Endothelial cell of umbilical vein (primary cell): ENCODE results near the gene CHGA. TPM values are rescaled to one million over a fixed set of nuclear protein-coding genes. Genes with fewer than 3 reads are reported as not detected.

ENCODE experiments used
- BruUV-seq: library from RNA; stranded (reverse); fragments of 400-500 nt; replicated peaks from 2 replicates; lab custom pipeline; 2021; lab: Mats Ljungman, UMichigan
- CTCF ChIA-PET: fragments of 300-600, 350-600 bp; sonication (Branson Sonifier 250); formaldehyde crosslinking; loops from one replicate; lab custom pipeline; 2021; ENCODE audit warnings: antibody characterized with exemption, inconsistent platforms; lab: Charles Lee
- POLR2A ChIA-PET: fragments of 300-600, 350-600 bp; sonication (Branson Sonifier 250); formaldehyde crosslinking; loops from one replicate; lab custom pipeline; 2021; ENCODE audit warnings: antibody characterized with exemption, inconsistent platforms; lab: Charles Lee
- DNase-seq: peaks from one replicate; pipeline ENCODE4 v3.0.0-alpha.2; 2011; ENCODE audit warnings: low read depth, low spot score
- FAIRE-seq: peaks from 2 replicates; lab custom pipeline; 2011; peaks lifted over from hg19 to GRCh38; lab: Jason Lieb, UNC
- H2AFZ ChIP-seq: 2 replicates; pipeline ENCODE4 v1.6.0; 2012; ENCODE audit warnings: low read depth, low read length, control low read depth, inconsistent platforms
- H3K27ac ChIP-seq: 2 replicates; pipeline ENCODE4 v1.5.1; 2011; ENCODE audit warnings: low read depth, mild to moderate bottlenecking, control low read depth, low read length, moderate library complexity; ENCODE audit not compliant: insufficient read depth
- H3K27me3 ChIP-seq, 2 experiments: 2 replicates each; pipeline versions ENCODE4 v1.6.0 to v1.6.1; 2011; ENCODE audit warnings: low read length in 2 of 2, mixed read lengths in 1 of 2; ENCODE audit not compliant: control insufficient read depth in 2 of 2, insufficient read depth in 2 of 2
- H3K36me3 ChIP-seq, 2 experiments: 2 replicates in 1 of 2; 3 replicates in 1 of 2; pipeline ENCODE4 v1.5.1; 2011; ENCODE audit warnings: low read length in 2 of 2, mild to moderate bottlenecking in 1 of 2, moderate library complexity in 1 of 2; ENCODE audit not compliant: control insufficient read depth in 2 of 2, insufficient read depth in 2 of 2; ENCODE audit errors: extremely low read depth in 1 of 2
- H3K4me1 ChIP-seq: 3 replicates; pipeline ENCODE4 v1.5.1; 2011; ENCODE audit warnings: mild to moderate bottlenecking, low read length; ENCODE audit not compliant: control insufficient read depth, insufficient read depth; ENCODE audit errors: extremely low read depth
- H3K4me2 ChIP-seq: 2 replicates; pipeline ENCODE4 v1.6.1; 2011; ENCODE audit warnings: low read length, control low read depth, mixed read lengths; ENCODE audit not compliant: insufficient read depth
- H3K4me3 ChIP-seq, 3 experiments: fragments of 200-600 bp in 1 of 3; sonication (generic), shearing (Covaris generic) in 1 of 3; replicated peaks in 1 of 3; 2 replicates each; pipeline ENCODE4 v1.5.1; 2011 to 2016; ENCODE audit warnings: control low read depth in 3 of 3, low read length in 3 of 3, mild to moderate bottlenecking in 2 of 3, inconsistent platforms in 1 of 3, low read depth in 1 of 3, moderate library complexity in 1 of 3; ENCODE audit not compliant: insufficient read depth in 1 of 3
- H3K79me2 ChIP-seq: 2 replicates; pipeline ENCODE4 v1.6.0; 2012; ENCODE audit warnings: low read length, inconsistent platforms; ENCODE audit not compliant: control insufficient read depth, insufficient read depth
- H3K9ac ChIP-seq: replicated peaks from 2 replicates; pipeline ENCODE3; 2011; ENCODE audit warnings: low read length, control low read depth; ENCODE audit not compliant: insufficient read depth; ENCODE audit errors: extremely low read depth
- H3K9me1 ChIP-seq: replicated peaks from 3 replicates; pipeline ENCODE4 v1.6.0; 2011; ENCODE audit warnings: mild to moderate bottlenecking, low read length; ENCODE audit not compliant: control insufficient read depth, insufficient read depth; ENCODE audit errors: extremely low read depth
- H3K9me3 ChIP-seq: replicated peaks from 2 replicates; pipeline ENCODE4 v1.5.1; 2012; ENCODE audit warnings: low read length, inconsistent platforms; ENCODE audit not compliant: control insufficient read depth, insufficient read depth
- H4K20me1 ChIP-seq: replicated peaks from 2 replicates; pipeline ENCODE3; 2011; ENCODE audit warnings: mild to moderate bottlenecking, low read length; ENCODE audit not compliant: control insufficient read depth, insufficient read depth; ENCODE audit errors: extremely low read depth
- CTCF ChIP-seq, 2 donors: IDR thresholded peaks; 1 replicate in 1 of 2; 2 replicates in 1 of 2; pipeline ENCODE4 v1.5.1; 2011; ENCODE audit warnings: low read length in 2 of 2, mild to moderate bottlenecking in 2 of 2, moderate library complexity in 2 of 2, control low read depth in 1 of 2, inconsistent platforms in 1 of 2, low read depth in 1 of 2; ENCODE audit not compliant: insufficient read depth in 1 of 2; ENCODE audit errors: extremely low read depth in 1 of 2
- EZH2 ChIP-seq: IDR thresholded peaks from 2 replicates; pipeline ENCODE4 v1.6.1; 2012; ENCODE audit warnings: borderline replicate concordance, low read depth, mild to moderate bottlenecking, moderate library complexity, low read length, inconsistent platforms; ENCODE audit not compliant: severe bottlenecking
- POLR2A ChIP-seq: IDR thresholded peaks from 2 replicates; pipeline ENCODE4 v1.6.1; 2012; ENCODE audit warnings: low read depth, mild to moderate bottlenecking, control low read depth, low read length
- dilution Hi-C: fragments of 300-500 bp; cut with MboI; formaldehyde crosslinking; loops from one replicate; pipeline ENCODE4 v1.15.0; 2019; ENCODE audit warnings: low sequenced_read_pairs; ENCODE audit not compliant: extremely low pct_ligation_motif_present
- intact Hi-C: fragments of 100-400 bp; cut with micrococcal nuclease; formaldehyde crosslinking; loops from one replicate; pipeline ENCODE4 v1.10.0; 2022
- polyA plus RNA-seq, 4 experiments: library from polyadenylated mRNA; depleted of rRNA in 3 of 4; stranded (reverse) in 3 of 4; unstranded in 1 of 4; fragments of >200 nt; gene quantifications; 2 replicates each; pipeline versions ENCODE4 v1.2.1 to v1.2.3, GENCODE V29; 2011 to 2012; ENCODE audit warnings: missing spikeins in 1 of 4
- total RNA-seq: library from RNA; stranded (reverse); gene quantifications from 2 replicates; pipeline ENCODE4 v1.2.3, GENCODE V29; 2021

CHGA gene
- total and polyA plus RNA-seq, 2 donors (not counting 3 experiments of a cell fraction or from before 2014, with no cell fraction given), result not detected

- Histone ChIP-seq H3K4me1 (peaks cover 5% of the 10 kb centered on the region), H2AFZ (no peak overlapping the region), H3K4me2 (no peak overlapping the region), H3K9me1 (no peaks in the 10 kb centered on the region), H3K9ac (no peak overlapping the region), H3K27me3 (no peaks in the 10 kb centered on the region), H3K36me3 (no peaks in the 10 kb centered on the region), H3K4me3 (no peak overlapping the region), H3K9me3 (no peaks in the 10 kb centered on the region), H3K27ac (no peak overlapping the region), H3K79me2 (no peaks in the 10 kb centered on the region), H4K20me1 (no peaks in the 10 kb centered on the region)
- ChIA-PET CTCF (interaction anchor here (1.9 kb wide), 1 partner anchor 184 kb away, joined by 9 read pairs; no protein-coding TSS in a partner anchor), POLR2A (no interaction called here)
- intact Hi-C loops, result no loop called here
- dilution Hi-C loops, result no loop called here
- DNase-seq (no peak), FAIRE-seq (no peak)
- no TSS peak for BruUV-seq
- TF ChIP-seq CTCF (IDR thresholded peaks at IDR 0.05; ENCODE audit: extremely low read depth in 1 of 2, insufficient read depth in 1 of 2, low read depth in 1 of 2, low read length in 2 of 2), result no peak
These were observed 25.7 kb downstream of the CHGA start for GRCh38 chr14:92948647-92949046.

- Histone ChIP-seq H2AFZ (no peak overlapping the region), H3K4me2 (no peak overlapping the region), H4K20me1 (no peaks in the 10 kb centered on the region), H3K9ac (no peak overlapping the region), H3K36me3 (no peaks in the 10 kb centered on the region), H3K27me3 (no peaks in the 10 kb centered on the region), H3K27ac (no peak overlapping the region), H3K4me1 (peaks cover 5% of the 10 kb centered on the region), H3K4me3 (no peak overlapping the region), H3K9me3 (no peaks in the 10 kb centered on the region), H3K79me2 (no peaks in the 10 kb centered on the region), H3K9me1 (no peaks in the 10 kb centered on the region)
- FAIRE-seq (no peak), DNase-seq (no peak)
- intact Hi-C loops, result loop anchor here (5.0 kb wide), 2 partner anchors 593 to 668 kb away; no protein-coding TSS in a partner anchor
- dilution Hi-C loops, result loop anchor here (25.0 kb wide), 1 partner anchor 188 kb away; no protein-coding TSS in a partner anchor
- BruUV-seq, result no TSS peak
- TF ChIP-seq POLR2A (no peak), EZH2 (no peak), CTCF (IDR thresholded peaks at IDR 0.05; ENCODE audit: extremely low read depth in 1 of 2, insufficient read depth in 1 of 2, low read depth in 1 of 2, low read length in 2 of 2) (no peak)
- ChIA-PET CTCF (interaction anchor here (1.9 kb wide), 1 partner anchor 183 kb away, joined by 9 read pairs; no protein-coding TSS in a partner anchor), POLR2A (no interaction called here)
These were observed 26.7 kb downstream of the CHGA start for GRCh38 chr14:92949496-92950192.
